K562 (cell line): Measurements from ENCODE around the gene CRIP1. TPM values are rescaled to one million over a fixed set of nuclear protein-coding genes. Genes with fewer than 3 reads are reported as not detected.

Experiments used
- ARNT ChIP-seq, 2 experiments: fragments of 450-650 bp; IDR thresholded peaks; 2 replicates each; pipeline ENCODE4 v1.6.1; 2016; ENCODE audit warnings: mild to moderate bottlenecking in 1 of 2
- CAMTA2 ChIP-seq: fragments of 250-450 bp; sonication (Bioruptor Pico); conservative IDR thresholded peaks from 2 replicates; pipeline ENCODE4 v1.5.1; 2022
- CBFA2T3 ChIP-seq: fragments of 450-650 bp; IDR thresholded peaks from 2 replicates; pipeline ENCODE4 v1.6.1; 2017
- JUNB ChIP-seq: fragments of 450-650 bp; formaldehyde crosslinking; conservative IDR thresholded peaks from 2 replicates; pipeline ENCODE4 v1.4.0; 2020; ENCODE audit warnings: mild to moderate bottlenecking
- KDM5B ChIP-seq: fragments of 200-600 bp; sonication (generic); IDR thresholded peaks from 2 replicates; pipeline ENCODE4 v1.6.1; 2012; ENCODE audit warnings: low read depth, mild to moderate bottlenecking, moderate library complexity, low read length, control low read depth, inconsistent platforms; ENCODE audit not compliant: insufficient replicate concordance
- LARP7 ChIP-seq: fragments of 450-650 bp; IDR thresholded peaks from 2 replicates; pipeline ENCODE4 v1.6.1; 2016
- MEF2D ChIP-seq: conservative IDR thresholded peaks from 2 replicates; pipeline ENCODE4 v1.6.1; 2016; ENCODE audit warnings: low read depth, missing genetic modification characterization, missing compliant biosample characterization
- MNT ChIP-seq, 2 experiments: fragments of 450-650 bp; conservative IDR thresholded peaks; 2 replicates each; pipeline ENCODE4 v1.6.1; 2017; ENCODE audit warnings: mild to moderate bottlenecking in 2 of 2, moderate library complexity in 2 of 2
- MTA3 ChIP-seq: fragments of 450-650 bp; formaldehyde crosslinking; IDR thresholded peaks from 2 replicates; pipeline ENCODE4 v1.6.1; 2017; ENCODE audit warnings: mild to moderate bottlenecking, borderline replicate concordance
- PATZ1 ChIP-seq: fragments of 250-450 bp; sonication (Bioruptor Pico); IDR thresholded peaks from 2 replicates; pipeline ENCODE4 v1.5.0; 2020; ENCODE audit warnings: mild to moderate bottlenecking, borderline replicate concordance
- RB1 ChIP-seq: fragments of 450-650 bp; IDR thresholded peaks from 2 replicates; pipeline ENCODE4 v1.6.1; 2017; ENCODE audit warnings: low read depth, mild to moderate bottlenecking
- RBBP5 ChIP-seq: fragments of 200-600 bp; sonication (generic); IDR thresholded peaks from 2 replicates; pipeline ENCODE4 v1.6.1; 2012; ENCODE audit warnings: borderline replicate concordance, mild to moderate bottlenecking, low read length, control low read depth, inconsistent platforms; ENCODE audit not compliant: insufficient read depth, poor library complexity, severe bottlenecking
- SMARCB1 ChIP-seq: IDR thresholded peaks from 2 replicates; pipeline ENCODE4 v1.6.1; 2011; ENCODE audit warnings: improper control_type of control experiment, low read depth; ENCODE audit not compliant: insufficient read length
- TCF3 ChIP-seq: sonication (generic); formaldehyde crosslinking; IDR thresholded peaks from 2 replicates; pipeline ENCODE4 v1.4.0; 2020; ENCODE audit warnings: mild to moderate bottlenecking, missing genetic modification reagents
- THAP7 ChIP-seq: fragments of 250-450 bp; sonication (Bioruptor Pico); IDR thresholded peaks from 2 replicates; pipeline ENCODE4 v1.5.0; 2021
- TOE1 ChIP-seq, 2 experiments: fragments of 450-650 bp in 1 of 2; sonication (generic) in 1 of 2; formaldehyde crosslinking in 1 of 2; IDR thresholded peaks; 2 replicates each; pipeline versions ENCODE4 v1.7.1 to v1.8.0; 2016 to 2022; ENCODE audit warnings: borderline replicate concordance in 2 of 2, mild to moderate bottlenecking in 2 of 2, antibody characterized with exemption in 1 of 2, inconsistent platforms in 1 of 2, low read depth in 1 of 2, missing genetic modification reagents in 1 of 2, moderate library complexity in 1 of 2
- TRIM24 ChIP-seq, 2 experiments: fragments of 450-650 bp; IDR thresholded peaks; 2 replicates each; pipeline ENCODE4 v1.6.1; 2016
- ZKSCAN3 ChIP-seq: fragments of 250-450 bp; sonication (Bioruptor Pico); IDR thresholded peaks from 2 replicates; pipeline ENCODE4 v1.4.0; 2020
- ZNF740 ChIP-seq, 3 experiments: fragments of 200-800 bp in 1 of 3; sonication (Bioruptor generic) in 1 of 3; sonication (generic) in 1 of 3; formaldehyde crosslinking in 1 of 3; IDR thresholded peaks; 2 replicates each; pipeline versions ENCODE4 v1.6.1 to v1.8.0; 2016 to 2022; ENCODE audit warnings: mild to moderate bottlenecking in 2 of 3, missing compliant biosample characterization in 2 of 3, missing genetic modification characterization in 2 of 3, missing genetic modification reagents in 1 of 3
- ZZZ3 ChIP-seq: fragments of 450-650 bp; IDR thresholded peaks from 2 replicates; pipeline ENCODE4 v1.6.1; 2016; ENCODE audit warnings: antibody characterized with exemption, mild to moderate bottlenecking, moderate library complexity
- polyA plus RNA-seq, 8 experiments: library from polyadenylated mRNA; depleted of rRNA in 4 of 8; stranded (reverse) in 5 of 8; unstranded in 3 of 8; fragments of >200 nt; fragmentation: Nextera tagmentation in 2 of 8; fragmentation: Illumina TruSeq in 1 of 8; extraction: Ambion mirVana in 2 of 8; extraction: Trizol in 1 of 8; gene quantifications; 2 replicates each; pipeline versions ENCODE4 v1.2.1 to v1.2.3, GENCODE V29; 2011 to 2014; ENCODE audit warnings: inconsistent platforms in 1 of 8, missing spikeins in 1 of 8
- total RNA-seq, 7 experiments: library from RNA; depleted of rRNA in 6 of 7; stranded (reverse); fragments of >200 nt in 6 of 7; fragmentation: Illumina TruSeq in 2 of 7; extraction: Trizol in 2 of 7; gene quantifications; 2 replicates each; pipeline versions ENCODE4 v1.2.1 to v1.2.3, GENCODE V29; 2011 to 2021; ENCODE audit warnings: low replicate concordance in 1 of 7

Gene CRIP1
- total and polyA plus RNA-seq, 9 of the 15 experiments (the other 6 are each of a cell fraction or from before 2014, with no cell fraction given), result 0.11 to 0.58 (median 0.14) TPM; not detected in 6

GRCh38 chr14:105489542-105490266, 3.0 kb downstream of the CRIP1 start (continued):
- TF ChIP-seq KDM5B, result peak; percentile 29
- no peak for TF ChIP-seq ZKSCAN3
- peak; percentile 8 for TF ChIP-seq RBBP5
- TF ChIP-seq ARNT (IDR thresholded peaks at IDR 0.05), result no peak
- TF ChIP-seq JUNB (CRISPR knock-in tag), result no peak
- no peak for TF ChIP-seq THAP7 (CRISPR knock-in tag)
- TF ChIP-seq CBFA2T3, result no peak
- no peak for TF ChIP-seq LARP7
- TF ChIP-seq PATZ1 (CRISPR knock-in tag), result no peak
- TF ChIP-seq SMARCB1, result no peak
- TF ChIP-seq MEF2D (tag), result no peak
- no peak for TF ChIP-seq ZZZ3
- TF ChIP-seq RB1, result peak; percentile 64; the same call in 1 of the 2 replicates
- peak; percentile 36 to 48; a peak in 1 of 4 replicates for TF ChIP-seq MNT (conservative IDR thresholded peaks at IDR 0.05)
- no peak for TF ChIP-seq CAMTA2 (CRISPR knock-in tag)
- no peak; the same call in 1 of the 2 replicates for TF ChIP-seq ZNF740 (CRISPR knock-in tag; IDR thresholded peaks at IDR 0.05)
- peak in 1 of 2 experiments; percentile 78; a peak in 2 of 4 replicates for TF ChIP-seq ZNF740 (tag; IDR thresholded peaks at IDR 0.05)
- TF ChIP-seq TRIM24 (IDR thresholded peaks at IDR 0.05), result no peak
- TF ChIP-seq TOE1 (IDR thresholded peaks at IDR 0.05; ENCODE audit: borderline replicate concordance), result peak; percentile 39; the same call in 1 of the 2 replicates
- TF ChIP-seq TOE1 (CRISPR knock-in tag; IDR thresholded peaks at IDR 0.05; ENCODE audit: borderline replicate concordance, low read depth), result no peak
- no peak for TF ChIP-seq TCF3 (CRISPR knock-in tag)
- 0 out of 2 replicates have a peak, but pooled peaks have one; percentile 58 for TF ChIP-seq MTA3
